Measurements from ENCODE around the gene MYO7B.

Gene MYO7B

GRCh38 chr2:127671557-127672302 is 136.2 kb downstream of the MYO7B start:
- Mint-ChIP-seq H3K9me3 (no peaks in the 10 kb centered on the region), H3K4me1 (ENCODE audit: low read depth) (peaks cover 3% of the 10 kb centered on the region), H3K4me3 (no peak overlapping the region), H3K27ac (no peak overlapping the region), H3K27me3 (ENCODE audit: low read depth) (peaks cover 62% of the 10 kb centered on the region), H3K36me3 (ENCODE audit: low read depth) (no peaks in the 10 kb centered on the region)
- DNase-seq (ENCODE audit: low spot score), result no peak

GRCh38 chr2:127672341-127673224 is 137.1 kb downstream of the MYO7B start:
- no peaks in the 10 kb centered on the region for H3K36me3 Mint-ChIP-seq (ENCODE audit: low read depth)
- H3K27me3 Mint-ChIP-seq (ENCODE audit: low read depth), result peaks cover 65% of the 10 kb centered on the region
- peaks cover 3% of the 10 kb centered on the region for H3K4me1 Mint-ChIP-seq (ENCODE audit: low read depth)
- DNase-seq (ENCODE audit: low spot score), result no peak
- H3K9me3 Mint-ChIP-seq, result no peaks in the 10 kb centered on the region
- no peak overlapping the region for H3K27ac Mint-ChIP-seq
- no peak overlapping the region for H3K4me3 Mint-ChIP-seq

- Mint-ChIP-seq H3K4me3 (peak overlapping the region; percentile 19), H3K27ac (no peak overlapping the region)
These were observed 138.0 kb downstream of the MYO7B start for GRCh38 chr2:127673291-127674069.

GRCh38 chr2:127674241-127675209 is 139.0 kb downstream of the MYO7B start:
- Mint-ChIP-seq H3K36me3 (ENCODE audit: low read depth) (no peaks in the 10 kb centered on the region), H3K4me3 (peak overlapping the region; percentile 73), H3K9me3 (no peaks in the 10 kb centered on the region), H3K4me1 (ENCODE audit: low read depth) (peaks cover 3% of the 10 kb centered on the region), H3K27ac (no peak overlapping the region), H3K27me3 (ENCODE audit: low read depth) (peaks cover 70% of the 10 kb centered on the region)
- no peak for DNase-seq (ENCODE audit: low spot score)

More at GRCh38 chr2:127673291-127674069, 138.0 kb downstream of the MYO7B start:
- no peaks in the 10 kb centered on the region for H3K36me3 Mint-ChIP-seq (ENCODE audit: low read depth)
- H3K27me3 Mint-ChIP-seq (ENCODE audit: low read depth), result peaks cover 69% of the 10 kb centered on the region
- peaks cover 3% of the 10 kb centered on the region for H3K4me1 Mint-ChIP-seq (ENCODE audit: low read depth)
- H3K9me3 Mint-ChIP-seq, result no peaks in the 10 kb centered on the region
- DNase-seq (ENCODE audit: low spot score), result no peak

GRCh38 chr2:127675331-127676261 is 140.1 kb downstream of the MYO7B start, which contains the start of gene LIMS2:
LIMS2 (minus strand) TSS chr2:127675530; CDS start chr2:127675024, 506 bp downstream.
- no peak within 1 kb of the TSS for H3K27ac Mint-ChIP-seq

GRCh38 chr2:127676906-127677305 is 141.4 kb downstream of the MYO7B start:
- H3K27ac Mint-ChIP-seq, result no peak overlapping the region
- H3K27me3 Mint-ChIP-seq (ENCODE audit: low read depth), result peaks cover 59% of the 10 kb centered on the region
- no peaks in the 10 kb centered on the region for H3K36me3 Mint-ChIP-seq (ENCODE audit: low read depth)
- peaks cover 3% of the 10 kb centered on the region for H3K4me1 Mint-ChIP-seq (ENCODE audit: low read depth)
- no peak overlapping the region for H3K4me3 Mint-ChIP-seq
- no peaks in the 10 kb centered on the region for H3K9me3 Mint-ChIP-seq
- DNase-seq (ENCODE audit: low spot score), result no peak

More at GRCh38 chr2:127675331-127676261, 140.1 kb downstream of the MYO7B start, which contains the start of gene LIMS2:
- Mint-ChIP-seq H3K9me3 (no peaks in the 10 kb centered on the region), H3K4me3 (peak within 1 kb of the TSS; percentile 73), H3K4me1 (ENCODE audit: low read depth) (peaks cover 3% of the 10 kb centered on the region), H3K27me3 (ENCODE audit: low read depth) (peaks cover 64% of the 10 kb centered on the region), H3K36me3 (ENCODE audit: low read depth) (no peaks in the 10 kb centered on the region)
- DNase-seq (ENCODE audit: low spot score), result no peak

- no peak for DNase-seq (ENCODE audit: low spot score)
- peaks cover 52% of the 10 kb centered on the region for H3K27me3 Mint-ChIP-seq (ENCODE audit: low read depth)
These were observed 143.0 kb downstream of the MYO7B start for GRCh38 chr2:127678531-127678930.

GRCh38 chr2:127678991-127679390 is 143.5 kb downstream of the MYO7B start:
- H3K27me3 Mint-ChIP-seq (ENCODE audit: low read depth), result peaks cover 47% of the 10 kb centered on the region
- no peaks in the 10 kb centered on the region for H3K36me3 Mint-ChIP-seq (ENCODE audit: low read depth)
- no peak overlapping the region for H3K4me3 Mint-ChIP-seq
- DNase-seq (ENCODE audit: low spot score), result no peak
- H3K4me1 Mint-ChIP-seq (ENCODE audit: low read depth), result peaks cover 4% of the 10 kb centered on the region
- H3K9me3 Mint-ChIP-seq, result no peaks in the 10 kb centered on the region
- no peak overlapping the region for H3K27ac Mint-ChIP-seq

More at GRCh38 chr2:127678531-127678930, 143.0 kb downstream of the MYO7B start:
- Mint-ChIP-seq H3K4me3 (no peak overlapping the region), H3K9me3 (no peaks in the 10 kb centered on the region), H3K36me3 (ENCODE audit: low read depth) (no peaks in the 10 kb centered on the region), H3K27ac (no peak overlapping the region), H3K4me1 (ENCODE audit: low read depth) (peaks cover 4% of the 10 kb centered on the region)

GRCh38 chr2:127679680-127680361 is 144.3 kb downstream of the MYO7B start:
- H3K4me1 Mint-ChIP-seq (ENCODE audit: low read depth), result peaks cover 2% of the 10 kb centered on the region
- no peak overlapping the region for H3K4me3 Mint-ChIP-seq
- H3K27me3 Mint-ChIP-seq (ENCODE audit: low read depth), result peaks cover 41% of the 10 kb centered on the region
- no peaks in the 10 kb centered on the region for H3K9me3 Mint-ChIP-seq
- no peak overlapping the region for H3K27ac Mint-ChIP-seq
- DNase-seq (ENCODE audit: low spot score), result no peak
- no peaks in the 10 kb centered on the region for H3K36me3 Mint-ChIP-seq (ENCODE audit: low read depth)

- peaks cover 2% of the 10 kb centered on the region for H3K4me1 Mint-ChIP-seq (ENCODE audit: low read depth)
- H3K9me3 Mint-ChIP-seq, result no peaks in the 10 kb centered on the region
- no peaks in the 10 kb centered on the region for H3K36me3 Mint-ChIP-seq (ENCODE audit: low read depth)
- no peak for DNase-seq (ENCODE audit: low spot score)
- no peak overlapping the region for H3K27ac Mint-ChIP-seq
- peaks cover 40% of the 10 kb centered on the region for H3K27me3 Mint-ChIP-seq (ENCODE audit: low read depth)
- no peak overlapping the region for H3K4me3 Mint-ChIP-seq
These were observed 145.3 kb downstream of the MYO7B start for GRCh38 chr2:127680706-127681287.

- no peak overlapping the region for H3K4me3 Mint-ChIP-seq
These were observed 145.9 kb downstream of the MYO7B start for GRCh38 chr2:127681288-127681804.

More at GRCh38 chr2:127681288-127681804, 145.9 kb downstream of the MYO7B start:
- no peaks in the 10 kb centered on the region for H3K36me3 Mint-ChIP-seq (ENCODE audit: low read depth)
- no peak overlapping the region for H3K27ac Mint-ChIP-seq
- H3K27me3 Mint-ChIP-seq (ENCODE audit: low read depth), result peaks cover 37% of the 10 kb centered on the region
- no peaks in the 10 kb centered on the region for H3K9me3 Mint-ChIP-seq
- DNase-seq (ENCODE audit: low spot score), result no peak
- peaks cover 2% of the 10 kb centered on the region for H3K4me1 Mint-ChIP-seq (ENCODE audit: low read depth)

All from T-helper 2 cell treated with Interferon-gamma antibody and Interleukin-4, amounts not matched to agents 5 μg/mL and 100 μg/mL, for 36 hours (primary cell).